Cardiac muscle cell (in vitro differentiated cells and primary cell): ENCODE data around the gene DLG1. TPM values are rescaled to one million over a fixed set of nuclear protein-coding genes. Genes with fewer than 3 reads are reported as not detected.
"Not testable (repeated sequence)": the region's sequence is repeated elsewhere in the genome, so short reads cannot be mapped to it uniquely, and the experiment has no call there.

Experiments used
- DNase-seq, 2 donors: peaks; one replicate each; pipeline versions ENCODE4 v3.0.0 to v3.0.0-alpha.2; 2010 to 2017; ENCODE audit warnings: low read depth in 1 of 2, low spot score in 1 of 2
- H3K27ac ChIP-seq: fragments of 200-600 bp; sonication (generic); 2 replicates; pipeline ENCODE4 v1.5.1; 2016
- H3K27me3 ChIP-seq: fragments of 200-600 bp; sonication (generic); 2 replicates; pipeline ENCODE4 v1.6.0; 2016; ENCODE audit warnings: control low read depth
- H3K36me3 ChIP-seq: fragments of 200-600 bp; sonication (generic); 2 replicates; pipeline ENCODE4 v1.5.1; 2016; ENCODE audit warnings: control low read depth
- H3K4me1 ChIP-seq: fragments of 200-600 bp; sonication (generic); 2 replicates; pipeline ENCODE4 v1.8.1; 2017; ENCODE audit warnings: low read depth, mild to moderate bottlenecking, mixed run types
- H3K4me3 ChIP-seq: fragments of 200-600 bp; sonication (generic); 2 replicates; pipeline ENCODE4 v1.5.1; 2016; ENCODE audit warnings: mild to moderate bottlenecking
- H3K9me3 ChIP-seq: fragments of 200-600 bp; sonication (generic); 2 replicates; pipeline ENCODE4 v1.5.1; 2017; ENCODE audit warnings: low read depth, mild to moderate bottlenecking, control low read depth
- CTCF ChIP-seq: IDR thresholded peaks from 2 replicates; pipeline ENCODE4 v1.5.1; 2012; ENCODE audit warnings: low read depth, mild to moderate bottlenecking, low read length
- polyA plus RNA-seq: library from polyadenylated mRNA; unstranded; fragments of >200 nt; fragmentation: Nextera tagmentation; extraction: Ambion mirVana; gene quantifications from 2 replicates; pipeline ENCODE4 v1.2.1, GENCODE V29; 2016
- total RNA-seq: library from RNA; depleted of rRNA; stranded (reverse); fragments of >200 nt; gene quantifications from 2 replicates; pipeline ENCODE4 v1.2.3, GENCODE V29; 2016

Gene DLG1
- total and polyA plus RNA-seq, 2 experiments from 2014 or later = 42.8 to 61.4 TPM

- Histone ChIP-seq H3K36me3 (peaks cover 25% of the 10 kb centered on the region), H3K4me3 (no peak overlapping the region), H3K27ac (no peak overlapping the region), H3K27me3 (no peaks in the 10 kb centered on the region), H3K4me1 (no peaks in the 10 kb centered on the region), H3K9me3 (no peaks in the 10 kb centered on the region)
- no peak for DNase-seq
- no peak for TF ChIP-seq CTCF
Measured at GRCh38 chr3:197068077-197068476, 230.3 kb downstream of the DLG1 start.

- Histone ChIP-seq H3K27me3 (no peaks in the 10 kb centered on the region), H3K36me3 (peaks cover 33% of the 10 kb centered on the region), H3K4me3 (no peak overlapping the region), H3K4me1 (no peaks in the 10 kb centered on the region), H3K9me3 (no peaks in the 10 kb centered on the region), H3K27ac (no peak overlapping the region)
- DNase-seq = no peak
- TF ChIP-seq CTCF = no peak
Measured at GRCh38 chr3:197064771-197065170, 233.6 kb downstream of the DLG1 start.

GRCh38 chr3:197062446-197062845, 236.0 kb downstream of the DLG1 start:
- H3K27ac ChIP-seq = no peak overlapping the region
- H3K36me3 ChIP-seq = peaks cover 49% of the 10 kb centered on the region
- no peak for TF ChIP-seq CTCF
- H3K9me3 ChIP-seq = no peaks in the 10 kb centered on the region
- no peaks in the 10 kb centered on the region for H3K27me3 ChIP-seq
- no peaks in the 10 kb centered on the region for H3K4me1 ChIP-seq
- no peak for DNase-seq
- H3K4me3 ChIP-seq = no peak overlapping the region

- H3K27ac ChIP-seq = not testable (repeated sequence)
- peaks cover 18% of the 10 kb centered on the region for H3K36me3 ChIP-seq
Measured at GRCh38 chr3:197051637-197052036, 246.8 kb downstream of the DLG1 start.

GRCh38 chr3:197050511-197050910, 247.9 kb downstream of the DLG1 start:
- Histone ChIP-seq H3K9me3 (no peaks in the 10 kb centered on the region), H3K4me3 (no peak overlapping the region), H3K36me3 (peaks cover 22% of the 10 kb centered on the region), H3K27me3 (no peaks in the 10 kb centered on the region), H3K27ac (no peak overlapping the region), H3K4me1 (no peaks in the 10 kb centered on the region)
- DNase-seq = no peak
- TF ChIP-seq CTCF = no peak

More at GRCh38 chr3:197051637-197052036, 246.8 kb downstream of the DLG1 start:
- not testable (repeated sequence) for H3K4me3 ChIP-seq, H3K27me3 ChIP-seq, DNase-seq, H3K4me1 ChIP-seq, H3K9me3 ChIP-seq

GRCh38 chr3:197042539-197042938, 255.9 kb downstream of the DLG1 start:
- Histone ChIP-seq H3K36me3 (peaks cover 19% of the 10 kb centered on the region), H3K4me1 (no peaks in the 10 kb centered on the region), H3K27me3 (no peaks in the 10 kb centered on the region), H3K9me3 (no peaks in the 10 kb centered on the region), H3K4me3 (no peak overlapping the region), H3K27ac (no peak overlapping the region)
- no peak for TF ChIP-seq CTCF
- DNase-seq = no peak
